K562 (cell line): Measurements from ENCODE around the gene GABRR2. TPM values are rescaled to one million over a fixed set of nuclear protein-coding genes. Genes with fewer than 3 reads are reported as not detected.

Experiments
- ATAC-seq: fragments of 200-7000 bp; cut with Tn5 transposase; 3 replicates; pipeline ENCODE4 v1.9.1; 2020; ENCODE audit warnings: moderate library complexity
- BruUV-seq: library from RNA; stranded (reverse); fragments of 400-500 nt; replicated peaks from 2 replicates; lab custom pipeline; 2021; lab: Mats Ljungman, UMichigan
- CTCF ChIA-PET: fragments of 300-600 bp; formaldehyde crosslinking; extraction: SDS; loops from one replicate; lab custom pipeline; 2021; ENCODE audit warnings: low intra/inter-chr PET ratio; lab: Yijun Ruan, JAX
- POLR2A ChIA-PET: fragments of 300-600, 350-650 bp; sonication (Branson Sonifier 250); formaldehyde crosslinking; extraction: SDS; loops from one replicate; lab custom pipeline; 2021; ENCODE audit warnings: antibody characterized with exemption, inconsistent platforms; lab: Yijun Ruan, JAX
- DNase-seq, 4 experiments: peaks; one replicate each; pipeline versions ENCODE4 v3.0.0 to v3.0.0-alpha.2; 2011 to 2018; ENCODE audit warnings: low spot score in 3 of 4, mixed read lengths in 3 of 4; ENCODE audit errors: extremely low read depth in 1 of 4
- FAIRE-seq: peaks from 2 replicates; lab custom pipeline; 2011; peaks lifted over from hg19 to GRCh38; lab: Jason Lieb, UNC
- H2AFZ ChIP-seq: 2 replicates; pipeline ENCODE4 v1.6.0; 2011; ENCODE audit warnings: low read depth, low read length, control low read depth, inconsistent platforms
- H3K27ac ChIP-seq: fragments of 200-600 bp; 3 replicates; pipeline ENCODE4 v1.8.0; 2011; ENCODE audit warnings: low read depth, mild to moderate bottlenecking, control low read depth, inconsistent platforms, low read length, moderate library complexity, mixed read lengths; ENCODE audit errors: extremely low read depth
- H3K27me3 ChIP-seq, 2 experiments: fragments of 300-600 bp in 1 of 2; 2 replicates in 1 of 2; 3 replicates in 1 of 2; pipeline versions ENCODE4 v1.6.0 to v1.8.0; 2011; ENCODE audit warnings: inconsistent platforms in 2 of 2, low read length in 2 of 2, mild to moderate bottlenecking in 1 of 2, mixed read lengths in 1 of 2, moderate library complexity in 1 of 2; ENCODE audit not compliant: control insufficient read depth in 2 of 2, insufficient read depth in 2 of 2
- H3K36me3 ChIP-seq: fragments of 300-600 bp; 3 replicates; pipeline ENCODE4 v1.8.0; 2011; ENCODE audit warnings: mild to moderate bottlenecking, low read length, inconsistent platforms; ENCODE audit not compliant: control insufficient read depth, insufficient read depth
- H3K4me1 ChIP-seq, 2 experiments: fragments of 200-600 bp in 1 of 2; replicated peaks in 1 of 2; 2 replicates in 1 of 2; 3 replicates in 1 of 2; pipeline versions ENCODE4 v1.5.1 to v1.8.0; 2011; ENCODE audit warnings: inconsistent platforms in 2 of 2, low read length in 2 of 2, mild to moderate bottlenecking in 1 of 2, mixed read lengths in 1 of 2, moderate library complexity in 1 of 2; ENCODE audit not compliant: control insufficient read depth in 2 of 2, insufficient read depth in 2 of 2
- H3K4me2 ChIP-seq: 2 replicates; pipeline ENCODE4 v1.6.1; 2011; ENCODE audit warnings: low read length, control low read depth, inconsistent platforms, mixed read lengths; ENCODE audit not compliant: insufficient read depth
- H3K4me3 ChIP-seq: fragments of 200-600 bp; sonication (generic), shearing (Covaris generic); 2 replicates; pipeline ENCODE4 v1.5.1; 2016; ENCODE audit warnings: control low read depth, inconsistent platforms
- H3K79me2 ChIP-seq: fragments of 200-600 bp; 3 replicates; pipeline ENCODE4 v1.8.0; 2011; ENCODE audit warnings: low read length, inconsistent platforms; ENCODE audit not compliant: control insufficient read depth, insufficient read depth
- H3K9ac ChIP-seq, 2 experiments: 2 replicates each; pipeline versions ENCODE4 v1.6.0 to v1.6.1; 2011; ENCODE audit warnings: low read depth in 2 of 2, low read length in 2 of 2, control low read depth in 1 of 2, inconsistent platforms in 1 of 2, mild to moderate bottlenecking in 1 of 2, mixed read lengths in 1 of 2; ENCODE audit not compliant: insufficient read depth in 1 of 2
- H3K9me1 ChIP-seq: one replicate; pipeline ENCODE4 v1.6.0; 2011; ENCODE audit warnings: inconsistent platforms, mild to moderate bottlenecking, low read length, moderate library complexity; ENCODE audit not compliant: control insufficient read depth, insufficient read depth
- H3K9me3 ChIP-seq: replicated peaks from 2 replicates; pipeline ENCODE4 v1.5.1; 2011; ENCODE audit warnings: low read depth, low read length, inconsistent platforms; ENCODE audit not compliant: control insufficient read depth, insufficient read depth
- H4K20me1 ChIP-seq: replicated peaks from 2 replicates; pipeline ENCODE4 v1.6.1; 2011; ENCODE audit warnings: low read length, inconsistent platforms, mixed read lengths; ENCODE audit not compliant: control insufficient read depth, insufficient read depth
- ARID2 ChIP-seq: fragments of 450-650 bp; IDR thresholded peaks from 2 replicates; pipeline ENCODE4 v1.6.1; 2017; ENCODE audit warnings: antibody characterized with exemption, mild to moderate bottlenecking
- CBFB ChIP-seq: sonication (generic); formaldehyde crosslinking; IDR thresholded peaks from 2 replicates; pipeline ENCODE4 v1.4.0; 2020; ENCODE audit warnings: mild to moderate bottlenecking, missing genetic modification reagents
- DIDO1 ChIP-seq: fragments of 450-650 bp; IDR thresholded peaks from 2 replicates; pipeline ENCODE4 v1.6.1; 2016; ENCODE audit warnings: low read depth, missing biosample characterization, missing genetic modification characterization
- HCFC1 ChIP-seq: IDR thresholded peaks from 2 replicates; pipeline ENCODE4 v1.6.1; 2012; ENCODE audit warnings: low read depth, low read length, improper control_type of control experiment
- HDAC1 ChIP-seq, 2 experiments: fragments of 450-650 bp; IDR thresholded peaks; 2 replicates each; pipeline ENCODE4 v1.6.1; 2016 to 2017; ENCODE audit warnings: inconsistent platforms in 1 of 2, mild to moderate bottlenecking in 1 of 2, moderate library complexity in 1 of 2
- HSF4 ChIP-seq: fragments of 250-450 bp; sonication (Bioruptor Pico); IDR thresholded peaks from 2 replicates; pipeline ENCODE4 v2.1.2; 2022; ENCODE audit warnings: mild to moderate bottlenecking, moderate library complexity, borderline replicate concordance
- MNT ChIP-seq, 2 experiments: fragments of 450-650 bp; conservative IDR thresholded peaks; 2 replicates each; pipeline ENCODE4 v1.6.1; 2017; ENCODE audit warnings: mild to moderate bottlenecking in 2 of 2, moderate library complexity in 2 of 2
- SMARCA5 ChIP-seq: fragments of 450-650 bp; IDR thresholded peaks from 2 replicates; pipeline ENCODE4 v1.6.1; 2016
- TGIF2 ChIP-seq: sonication (generic); formaldehyde crosslinking; IDR thresholded peaks from 2 replicates; pipeline ENCODE4 v1.8.1; 2022; ENCODE audit warnings: mild to moderate bottlenecking, missing genetic modification reagents, moderate library complexity
- WGBS: fragments of 100-300 bp; shearing (Covaris generic); methylation state at CpG from one replicate; pipeline ENCODE4 v1.1.6; 2016; ENCODE audit warnings: low coverage, mixed read lengths; ENCODE audit not compliant: insufficient coverage; ENCODE audit errors: missing lambda C conversion rate; 5-methylcytosine and 5-hydroxymethylcytosine counted together
- in situ Hi-C: fragments of 300-500 bp; cut with MboI; formaldehyde crosslinking; loops from 4 replicates; pipeline ENCODE4 v1.15.0; 2018; ENCODE audit warnings: inconsistent platforms, mixed read lengths
- intact Hi-C: fragments of 100-400 bp; cut with micrococcal nuclease; formaldehyde crosslinking; loops from 2 replicates; pipeline ENCODE4 v1.14.2; 2022
- polyA plus RNA-seq, 8 experiments: library from polyadenylated mRNA; depleted of rRNA in 4 of 8; stranded (reverse) in 5 of 8; unstranded in 3 of 8; fragments of >200 nt; fragmentation: Nextera tagmentation in 2 of 8; fragmentation: Illumina TruSeq in 1 of 8; extraction: Ambion mirVana in 2 of 8; extraction: Trizol in 1 of 8; gene quantifications; 2 replicates each; pipeline versions ENCODE4 v1.2.1 to v1.2.3, GENCODE V29; 2011 to 2014; ENCODE audit warnings: inconsistent platforms in 1 of 8, missing spikeins in 1 of 8
- total RNA-seq, 7 experiments: library from RNA; depleted of rRNA in 6 of 7; stranded (reverse); fragments of >200 nt in 6 of 7; fragmentation: Illumina TruSeq in 2 of 7; extraction: Trizol in 2 of 7; gene quantifications; 2 replicates each; pipeline versions ENCODE4 v1.2.1 to v1.2.3, GENCODE V29; 2011 to 2021; ENCODE audit warnings: low replicate concordance in 1 of 7
- TF ChIP-seq, protein P1 (sequence below): fragments of 450-650 bp; formaldehyde crosslinking; conservative IDR thresholded peaks from 2 replicates; pipeline ENCODE4 v1.4.0; 2022; ENCODE audit warnings: mild to moderate bottlenecking, missing genetic modification characterization
- TF ChIP-seq, protein P2 (sequence below), 2 experiments: fragments of 200-800 bp in 1 of 2; sonication (Bioruptor generic) in 1 of 2; sonication (generic) in 1 of 2; formaldehyde crosslinking in 1 of 2; IDR thresholded peaks in 1 of 2; conservative IDR thresholded peaks in 1 of 2; 2 replicates each; pipeline versions ENCODE4 v1.5.0 to v1.6.1; 2016 to 2020; ENCODE audit warnings: missing compliant biosample characterization in 1 of 2, missing genetic modification characterization in 1 of 2, missing genetic modification reagents in 1 of 2
- TF ChIP-seq, protein P3 (sequence below): fragments of 450-650 bp; IDR thresholded peaks from 2 replicates; pipeline ENCODE4 v1.6.1; 2018; ENCODE audit not compliant: partially characterized antibody
- TF ChIP-seq, protein P4 (sequence below): sonication (generic); formaldehyde crosslinking; IDR thresholded peaks from 2 replicates; pipeline ENCODE4 v1.8.1; 2023; ENCODE audit warnings: mild to moderate bottlenecking, missing genetic modification reagents

Gene GABRR2
- total and polyA plus RNA-seq, 9 of the 15 experiments (the other 6 are each of a cell fraction or from before 2014, with no cell fraction given): 0.09 to 0.13 (median 0.10) TPM; not detected in 6

DNA sequence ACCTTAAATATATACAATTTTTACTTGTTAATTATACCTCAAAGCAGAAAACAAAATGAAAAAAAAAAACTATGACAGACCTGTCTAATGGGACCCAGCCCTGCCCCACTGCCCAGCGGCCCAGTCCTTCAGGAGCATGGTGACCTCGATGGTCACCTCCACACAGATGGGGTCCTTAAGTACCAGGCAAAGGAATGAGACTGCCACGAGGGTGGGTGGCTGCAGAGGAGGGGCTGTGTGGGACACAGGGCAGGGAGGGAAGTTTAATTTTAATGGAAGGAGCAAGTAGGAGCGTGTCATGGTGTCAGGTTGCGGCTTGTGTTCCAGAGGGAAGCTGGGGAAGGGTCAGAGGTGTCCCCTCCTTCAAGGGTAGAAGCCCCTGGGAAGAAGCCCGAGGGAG, 28.6 kb downstream of the GABRR2 start:
- H3K4me1 ChIP-seq: no peaks in the 10 kb centered on the region
- POLR2A ChIA-PET: no interaction called here
- DNase-seq: no peak
- no peaks in the 10 kb centered on the region for H3K79me2 ChIP-seq
- BruUV-seq: no TSS peak
- CTCF ChIA-PET: no interaction called here
- H2AFZ ChIP-seq: no peak overlapping the region
- no peak for FAIRE-seq
- H3K9me3 ChIP-seq: no peaks in the 10 kb centered on the region
- H3K36me3 ChIP-seq: no peaks in the 10 kb centered on the region
- no peak overlapping the region for H3K4me2 ChIP-seq
- in situ Hi-C loops (no loop called here), intact Hi-C loops (no loop called here)
- no peak overlapping the region for H3K9ac ChIP-seq
- H3K27ac ChIP-seq: no peak overlapping the region
- no peaks in the 10 kb centered on the region for H3K9me1 ChIP-seq
- no peak for ATAC-seq
- WGBS: 0% methylated on average over 4 of the region's 6 CpGs
- H3K4me3 ChIP-seq: no peak overlapping the region
- H4K20me1 ChIP-seq: peaks cover under 1% of the 10 kb centered on the region; the same call in 1 of the 2 replicates
- peaks cover 45 to 64% of the 10 kb centered on the region in 2 experiments for H3K27me3 ChIP-seq
- TF ChIP-seq HCFC1 (no peak), SMARCA5 (no peak), HSF4 (CRISPR knock-in tag) (no peak), TGIF2 (no peak), CBFB (CRISPR knock-in tag) (no peak), MNT (conservative IDR thresholded peaks at IDR 0.05) (no peak), ARID2 (no peak), DIDO1 (no peak), HDAC1 (IDR thresholded peaks at IDR 0.05) (no peak)
- TF ChIP-seq, protein P1, sequence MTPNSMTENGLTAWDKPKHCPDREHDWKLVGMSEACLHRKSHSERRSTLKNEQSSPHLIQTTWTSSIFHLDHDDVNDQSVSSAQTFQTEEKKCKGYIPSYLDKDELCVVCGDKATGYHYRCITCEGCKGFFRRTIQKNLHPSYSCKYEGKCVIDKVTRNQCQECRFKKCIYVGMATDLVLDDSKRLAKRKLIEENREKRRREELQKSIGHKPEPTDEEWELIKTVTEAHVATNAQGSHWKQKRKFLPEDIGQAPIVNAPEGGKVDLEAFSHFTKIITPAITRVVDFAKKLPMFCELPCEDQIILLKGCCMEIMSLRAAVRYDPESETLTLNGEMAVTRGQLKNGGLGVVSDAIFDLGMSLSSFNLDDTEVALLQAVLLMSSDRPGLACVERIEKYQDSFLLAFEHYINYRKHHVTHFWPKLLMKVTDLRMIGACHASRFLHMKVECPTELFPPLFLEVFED (CRISPR knock-in tag): no peak
- TF ChIP-seq, protein P2, sequence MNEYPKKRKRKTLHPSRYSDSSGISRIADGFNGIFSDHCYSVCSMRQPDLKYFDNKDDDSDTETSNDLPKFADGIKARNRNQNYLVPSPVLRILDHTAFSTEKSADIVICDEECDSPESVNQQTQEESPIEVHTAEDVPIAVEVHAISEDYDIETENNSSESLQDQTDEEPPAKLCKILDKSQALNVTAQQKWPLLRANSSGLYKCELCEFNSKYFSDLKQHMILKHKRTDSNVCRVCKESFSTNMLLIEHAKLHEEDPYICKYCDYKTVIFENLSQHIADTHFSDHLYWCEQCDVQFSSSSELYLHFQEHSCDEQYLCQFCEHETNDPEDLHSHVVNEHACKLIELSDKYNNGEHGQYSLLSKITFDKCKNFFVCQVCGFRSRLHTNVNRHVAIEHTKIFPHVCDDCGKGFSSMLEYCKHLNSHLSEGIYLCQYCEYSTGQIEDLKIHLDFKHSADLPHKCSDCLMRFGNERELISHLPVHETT (CRISPR knock-in tag; conservative IDR thresholded peaks at IDR 0.05 in 1 of 2, IDR thresholded peaks at IDR 0.05 in 1 of 2): no peak
- TF ChIP-seq, protein P3, sequence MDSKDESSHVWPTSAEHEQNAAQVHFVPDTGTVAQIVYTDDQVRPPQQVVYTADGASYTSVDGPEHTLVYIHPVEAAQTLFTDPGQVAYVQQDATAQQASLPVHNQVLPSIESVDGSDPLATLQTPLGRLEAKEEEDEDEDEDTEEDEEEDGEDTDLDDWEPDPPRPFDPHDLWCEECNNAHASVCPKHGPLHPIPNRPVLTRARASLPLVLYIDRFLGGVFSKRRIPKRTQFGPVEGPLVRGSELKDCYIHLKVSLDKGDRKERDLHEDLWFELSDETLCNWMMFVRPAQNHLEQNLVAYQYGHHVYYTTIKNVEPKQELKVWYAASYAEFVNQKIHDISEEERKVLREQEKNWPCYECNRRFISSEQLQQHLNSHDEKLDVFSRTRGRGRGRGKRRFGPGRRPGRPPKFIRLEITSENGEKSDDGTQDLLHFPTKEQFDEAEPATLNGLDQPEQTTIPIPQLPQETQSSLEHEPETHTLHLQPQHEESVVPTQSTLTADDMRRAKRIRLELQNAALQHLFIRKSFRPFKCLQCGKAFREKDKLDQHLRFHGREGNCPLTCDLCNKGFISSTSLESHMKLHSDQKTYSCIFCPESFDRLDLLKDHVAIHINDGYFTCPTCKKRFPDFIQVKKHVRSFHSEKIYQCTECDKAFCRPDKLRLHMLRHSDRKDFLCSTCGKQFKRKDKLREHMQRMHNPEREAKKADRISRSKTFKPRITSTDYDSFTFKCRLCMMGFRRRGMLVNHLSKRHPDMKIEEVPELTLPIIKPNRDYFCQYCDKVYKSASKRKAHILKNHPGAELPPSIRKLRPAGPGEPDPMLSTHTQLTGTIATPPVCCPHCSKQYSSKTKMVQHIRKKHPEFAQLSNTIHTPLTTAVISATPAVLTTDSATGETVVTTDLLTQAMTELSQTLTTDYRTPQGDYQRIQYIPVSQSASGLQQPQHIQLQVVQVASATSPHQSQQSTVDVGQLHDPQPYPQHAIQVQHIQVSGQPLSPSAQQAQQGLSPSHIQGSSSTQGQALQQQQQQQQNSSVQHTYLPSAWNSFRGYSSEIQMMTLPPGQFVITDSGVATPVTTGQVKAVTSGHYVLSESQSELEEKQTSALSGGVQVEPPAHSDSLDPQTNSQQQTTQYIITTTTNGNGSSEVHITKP: no peak
- TF ChIP-seq, protein P4, sequence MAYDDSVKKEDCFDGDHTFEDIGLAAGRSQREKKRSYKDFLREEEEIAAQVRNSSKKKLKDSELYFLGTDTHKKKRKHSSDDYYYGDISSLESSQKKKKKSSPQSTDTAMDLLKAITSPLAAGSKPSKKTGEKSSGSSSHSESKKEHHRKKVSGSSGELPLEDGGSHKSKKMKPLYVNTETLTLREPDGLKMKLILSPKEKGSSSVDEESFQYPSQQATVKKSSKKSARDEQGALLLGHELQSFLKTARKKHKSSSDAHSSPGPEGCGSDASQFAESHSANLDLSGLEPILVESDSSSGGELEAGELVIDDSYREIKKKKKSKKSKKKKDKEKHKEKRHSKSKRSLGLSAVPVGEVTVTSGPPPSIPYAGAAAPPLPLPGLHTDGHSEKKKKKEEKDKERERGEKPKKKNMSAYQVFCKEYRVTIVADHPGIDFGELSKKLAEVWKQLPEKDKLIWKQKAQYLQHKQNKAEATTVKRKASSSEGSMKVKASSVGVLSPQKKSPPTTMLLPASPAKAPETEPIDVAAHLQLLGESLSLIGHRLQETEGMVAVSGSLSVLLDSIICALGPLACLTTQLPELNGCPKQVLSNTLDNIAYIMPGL: no peak
